Heart left ventricle (tissue), 13 donors: ENCODE measurements around the gene PPP3R1.

Experiments used
- POLR2A ChIP-seq, 2 donors: fragments of 450-650 bp; IDR thresholded peaks; one replicate each; pipeline ENCODE4 v1.6.1; 2017; ENCODE audit warnings: antibody characterized with exemption in 2 of 2, mild to moderate bottlenecking in 2 of 2, moderate library complexity in 2 of 2
- TF ChIP-seq, protein P1 (sequence below), 12 donors: fragments of 200-600 bp; sonication (generic) in 4 of 12; IDR thresholded peaks; one replicate each; pipeline versions ENCODE4 v1.5.0 to v1.8.0; 2018 to 2022; ENCODE audit warnings: antibody characterized with exemption in 12 of 12, mild to moderate bottlenecking in 5 of 12
- donor health status: ischemic (EF 13 %, LVEDD 7.1; RV severe dilation, severe dysfunction).
- donor health status: DM: no; HTN: yes; CAD: no.
- donor health status: DM: no; HTN: no; CAD: no.
- donor health status: ischemic (EF 25% LVEDD 6.9; RV normal size, moderate dysfunction).
- donor health status: ischemic (EF 25% LVEDD 5.7; RV mildly dilated, moderate dysfunction).
- donor health status: ischemic (EF 35%, LVEDD 5.7; RV mildly dilated, moderate dysfunction).
- donor health status: nonischemic (EF 11% LVEDD 7.7; RV severe dilation, severe dysfunction).
- donor health status: DM: yes; HTN: yes; CAD: no.
- donor health status: PGD.
- donor health status: ischemic (EF 29% LVEDD 5.4; RV normal size, mild dysfunction).
- donor health status: nonischemic (EF 23%, LVEDD 6.1; RV moderate dilation, normal function).

DNA sequence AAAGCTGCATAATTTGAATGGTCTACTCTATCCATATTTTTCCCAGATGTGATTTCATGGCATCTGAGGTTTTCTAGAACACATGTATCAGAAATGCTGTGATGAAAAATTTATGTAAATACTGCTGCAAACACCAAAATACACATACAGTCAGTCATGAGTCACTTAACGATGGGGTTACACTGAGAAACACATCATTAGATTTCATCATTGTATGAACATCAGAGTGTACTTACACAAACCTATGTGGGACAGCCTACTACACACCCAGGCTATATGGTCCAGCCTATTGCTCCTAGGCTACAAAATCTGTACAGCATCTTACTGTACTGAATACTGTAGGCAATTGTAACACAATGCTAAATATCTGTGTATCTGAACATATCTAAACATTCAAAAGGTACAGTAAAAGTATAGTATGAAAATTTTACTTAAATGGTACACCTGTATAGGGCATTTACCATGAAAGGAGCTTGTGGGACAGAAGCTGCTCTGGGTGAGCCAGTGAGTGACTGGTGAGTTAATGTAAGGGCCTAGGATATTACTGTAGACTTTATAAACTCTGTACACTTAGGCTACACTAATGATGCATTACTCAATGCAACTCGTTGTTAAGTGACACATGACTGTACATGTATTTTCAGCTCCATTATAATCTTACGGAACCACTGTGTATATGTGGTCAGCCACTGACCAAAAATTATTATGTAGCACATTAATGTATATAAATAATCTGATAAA, 61.2 kb downstream of the PPP3R1 start:
- no peak for TF ChIP-seq POLR2A (IDR thresholded peaks at IDR 0.05)
- TF ChIP-seq, protein P1, sequence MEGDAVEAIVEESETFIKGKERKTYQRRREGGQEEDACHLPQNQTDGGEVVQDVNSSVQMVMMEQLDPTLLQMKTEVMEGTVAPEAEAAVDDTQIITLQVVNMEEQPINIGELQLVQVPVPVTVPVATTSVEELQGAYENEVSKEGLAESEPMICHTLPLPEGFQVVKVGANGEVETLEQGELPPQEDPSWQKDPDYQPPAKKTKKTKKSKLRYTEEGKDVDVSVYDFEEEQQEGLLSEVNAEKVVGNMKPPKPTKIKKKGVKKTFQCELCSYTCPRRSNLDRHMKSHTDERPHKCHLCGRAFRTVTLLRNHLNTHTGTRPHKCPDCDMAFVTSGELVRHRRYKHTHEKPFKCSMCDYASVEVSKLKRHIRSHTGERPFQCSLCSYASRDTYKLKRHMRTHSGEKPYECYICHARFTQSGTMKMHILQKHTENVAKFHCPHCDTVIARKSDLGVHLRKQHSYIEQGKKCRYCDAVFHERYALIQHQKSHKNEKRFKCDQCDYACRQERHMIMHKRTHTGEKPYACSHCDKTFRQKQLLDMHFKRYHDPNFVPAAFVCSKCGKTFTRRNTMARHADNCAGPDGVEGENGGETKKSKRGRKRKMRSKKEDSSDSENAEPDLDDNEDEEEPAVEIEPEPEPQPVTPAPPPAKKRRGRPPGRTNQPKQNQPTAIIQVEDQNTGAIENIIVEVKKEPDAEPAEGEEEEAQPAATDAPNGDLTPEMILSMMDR (IDR thresholded peaks at IDR 0.05) = no peak
